Measurements from ENCODE around the gene NKX2-4.

DNA sequence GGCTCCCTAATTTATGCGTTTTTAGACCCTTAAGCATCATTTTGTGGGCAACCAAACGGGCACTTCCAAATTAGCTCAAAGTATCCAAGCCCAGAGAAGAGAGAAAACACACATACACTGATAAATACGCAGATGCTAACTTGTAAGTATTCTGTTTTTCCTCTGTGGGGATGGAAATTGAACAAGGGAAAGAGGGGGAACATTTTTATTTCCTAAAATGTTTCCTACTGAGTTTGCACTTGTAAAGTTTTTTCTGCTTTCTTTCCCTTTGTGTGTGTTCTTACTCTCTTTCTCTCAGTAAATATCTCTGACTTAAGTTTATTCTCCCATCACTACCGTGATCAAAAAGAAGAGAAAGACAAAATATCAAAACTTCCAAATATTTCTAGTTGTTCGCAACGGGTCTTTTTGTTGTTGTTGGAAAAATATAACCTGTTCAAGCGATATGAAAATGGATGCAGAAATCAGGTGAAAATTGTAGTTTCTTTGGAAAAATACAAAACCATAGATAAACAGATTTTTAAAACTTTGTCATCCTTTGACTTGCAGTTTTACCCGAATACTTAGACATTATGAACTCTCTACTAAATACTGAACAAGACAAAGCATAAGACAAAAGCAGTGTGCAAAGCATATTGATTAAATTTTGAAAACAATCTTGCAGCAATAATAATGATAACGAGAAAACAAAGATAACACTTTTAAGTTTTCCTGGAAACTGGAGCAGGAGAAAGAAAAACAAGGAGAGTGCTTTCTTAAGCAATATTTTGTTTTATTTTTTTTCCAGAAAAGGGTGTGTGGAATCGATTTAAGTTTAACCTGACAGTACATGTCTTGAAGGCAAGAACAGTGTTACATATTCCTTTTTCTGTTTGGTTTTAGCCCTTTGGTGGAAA lies 1.0 kb upstream of the NKX2-4 start:
- no peak for TF ChIP-seq EZH2 (IDR thresholded peaks at IDR 0.05)
- no peak for TF ChIP-seq JUND (IDR thresholded peaks at IDR 0.05)
- TF ChIP-seq, protein P1, sequence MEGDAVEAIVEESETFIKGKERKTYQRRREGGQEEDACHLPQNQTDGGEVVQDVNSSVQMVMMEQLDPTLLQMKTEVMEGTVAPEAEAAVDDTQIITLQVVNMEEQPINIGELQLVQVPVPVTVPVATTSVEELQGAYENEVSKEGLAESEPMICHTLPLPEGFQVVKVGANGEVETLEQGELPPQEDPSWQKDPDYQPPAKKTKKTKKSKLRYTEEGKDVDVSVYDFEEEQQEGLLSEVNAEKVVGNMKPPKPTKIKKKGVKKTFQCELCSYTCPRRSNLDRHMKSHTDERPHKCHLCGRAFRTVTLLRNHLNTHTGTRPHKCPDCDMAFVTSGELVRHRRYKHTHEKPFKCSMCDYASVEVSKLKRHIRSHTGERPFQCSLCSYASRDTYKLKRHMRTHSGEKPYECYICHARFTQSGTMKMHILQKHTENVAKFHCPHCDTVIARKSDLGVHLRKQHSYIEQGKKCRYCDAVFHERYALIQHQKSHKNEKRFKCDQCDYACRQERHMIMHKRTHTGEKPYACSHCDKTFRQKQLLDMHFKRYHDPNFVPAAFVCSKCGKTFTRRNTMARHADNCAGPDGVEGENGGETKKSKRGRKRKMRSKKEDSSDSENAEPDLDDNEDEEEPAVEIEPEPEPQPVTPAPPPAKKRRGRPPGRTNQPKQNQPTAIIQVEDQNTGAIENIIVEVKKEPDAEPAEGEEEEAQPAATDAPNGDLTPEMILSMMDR (IDR thresholded peaks at IDR 0.05 in 2 of 3, conservative IDR thresholded peaks at IDR 0.05 in 1 of 3; ENCODE audit: borderline replicate concordance in 1 of 3, insufficient read depth in 1 of 3, low read depth in 2 of 3, low read length in 2 of 3): no peak
- TF ChIP-seq, protein P2, sequence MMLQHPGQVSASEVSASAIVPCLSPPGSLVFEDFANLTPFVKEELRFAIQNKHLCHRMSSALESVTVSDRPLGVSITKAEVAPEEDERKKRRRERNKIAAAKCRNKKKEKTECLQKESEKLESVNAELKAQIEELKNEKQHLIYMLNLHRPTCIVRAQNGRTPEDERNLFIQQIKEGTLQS (IDR thresholded peaks at IDR 0.05): no peak
- no peak for TF ChIP-seq ZNF274 (IDR thresholded peaks at IDR 0.05; ENCODE audit: low read depth, low read length)
- TF ChIP-seq POLR2AphosphoS5 (IDR thresholded peaks at IDR 0.05; ENCODE audit: low read depth, low read length): no peak
- no peak for TF ChIP-seq RAD21 (IDR thresholded peaks at IDR 0.05; ENCODE audit: low read depth)
- no peak for TF ChIP-seq SIN3A (IDR thresholded peaks at IDR 0.05; ENCODE audit: low read depth)
